Osteocyte (in vitro differentiated cells): ENCODE results near the gene CUL1. TPM values are rescaled to one million over a fixed set of nuclear protein-coding genes. Genes with fewer than 3 reads are reported as not detected.

Experiments
- DNase-seq: peaks from one replicate; pipeline ENCODE4 v3.0.0; 2021; ENCODE audit warnings: mixed read lengths; ENCODE audit not compliant: unreplicated experiment; ENCODE audit errors: extremely low spot score
- H3K27ac Mint-ChIP-seq: one replicate; pipeline ENCODE4 v1.8.0; 2021; ENCODE audit warnings: mild to moderate bottlenecking, mixed read lengths; ENCODE audit not compliant: unreplicated experiment
- H3K27me3 Mint-ChIP-seq: one replicate; pipeline ENCODE4 v1.8.0; 2021; ENCODE audit warnings: mixed read lengths; ENCODE audit not compliant: unreplicated experiment
- H3K36me3 Mint-ChIP-seq: one replicate; pipeline ENCODE4 v1.8.0; 2021; ENCODE audit warnings: mixed read lengths; ENCODE audit not compliant: unreplicated experiment
- H3K4me1 Mint-ChIP-seq: one replicate; pipeline ENCODE4 v1.8.0; 2021; ENCODE audit warnings: mixed read lengths; ENCODE audit not compliant: unreplicated experiment
- H3K4me3 Mint-ChIP-seq: one replicate; pipeline ENCODE4 v1.8.0; 2021; ENCODE audit warnings: mild to moderate bottlenecking, moderate library complexity, mixed read lengths; ENCODE audit not compliant: unreplicated experiment
- H3K9me3 Mint-ChIP-seq: one replicate; pipeline ENCODE4 v1.8.0; 2021; ENCODE audit warnings: mixed read lengths; ENCODE audit not compliant: unreplicated experiment
- total RNA-seq: library from RNA; stranded (reverse); gene quantifications from 2 replicates; pipeline ENCODE4 v1.2.1, GENCODE V29; 2021
- TF ChIP-seq, protein P1 (sequence below): fragments of 200-600 bp; sonication (generic); IDR thresholded peaks from 2 replicates; pipeline ENCODE4 v1.5.0; 2021; ENCODE audit warnings: antibody characterized with exemption, mild to moderate bottlenecking, moderate library complexity

CUL1 gene
- total RNA-seq, 1 donor from 2014 or later: 45.6 TPM

DNA sequence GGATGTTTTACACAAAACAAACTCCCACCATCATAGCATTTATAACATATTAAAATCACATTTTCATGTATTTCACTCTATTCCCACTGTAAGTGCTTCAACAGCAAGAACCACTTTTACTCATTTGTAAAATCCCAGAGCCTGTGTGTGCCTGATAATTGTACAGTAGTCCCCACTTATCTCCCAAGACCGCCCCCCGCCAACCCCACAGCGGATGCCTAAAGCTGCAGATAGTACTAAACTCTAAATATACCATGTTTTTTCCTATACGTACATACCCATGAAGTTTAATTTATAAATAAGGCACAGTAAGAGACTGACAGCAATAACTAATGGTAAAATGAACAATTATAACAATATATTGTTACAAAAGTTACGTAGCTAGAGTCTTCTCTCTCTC, 151.9 kb downstream of the CUL1 start:
- Mint-ChIP-seq H3K4me3 (no peak overlapping the region), H3K27me3 (no peaks in the 10 kb centered on the region), H3K9me3 (no peaks in the 10 kb centered on the region), H3K4me1 (peaks cover 40% of the 10 kb centered on the region), H3K36me3 (no peaks in the 10 kb centered on the region), H3K27ac (no peak overlapping the region)
- no peak for DNase-seq
- TF ChIP-seq, protein P1, sequence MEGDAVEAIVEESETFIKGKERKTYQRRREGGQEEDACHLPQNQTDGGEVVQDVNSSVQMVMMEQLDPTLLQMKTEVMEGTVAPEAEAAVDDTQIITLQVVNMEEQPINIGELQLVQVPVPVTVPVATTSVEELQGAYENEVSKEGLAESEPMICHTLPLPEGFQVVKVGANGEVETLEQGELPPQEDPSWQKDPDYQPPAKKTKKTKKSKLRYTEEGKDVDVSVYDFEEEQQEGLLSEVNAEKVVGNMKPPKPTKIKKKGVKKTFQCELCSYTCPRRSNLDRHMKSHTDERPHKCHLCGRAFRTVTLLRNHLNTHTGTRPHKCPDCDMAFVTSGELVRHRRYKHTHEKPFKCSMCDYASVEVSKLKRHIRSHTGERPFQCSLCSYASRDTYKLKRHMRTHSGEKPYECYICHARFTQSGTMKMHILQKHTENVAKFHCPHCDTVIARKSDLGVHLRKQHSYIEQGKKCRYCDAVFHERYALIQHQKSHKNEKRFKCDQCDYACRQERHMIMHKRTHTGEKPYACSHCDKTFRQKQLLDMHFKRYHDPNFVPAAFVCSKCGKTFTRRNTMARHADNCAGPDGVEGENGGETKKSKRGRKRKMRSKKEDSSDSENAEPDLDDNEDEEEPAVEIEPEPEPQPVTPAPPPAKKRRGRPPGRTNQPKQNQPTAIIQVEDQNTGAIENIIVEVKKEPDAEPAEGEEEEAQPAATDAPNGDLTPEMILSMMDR: no peak

Other genes starting within 250 kb of the CUL1 start
- gene C7orf33, start 108.1 kb upstream of the CUL1 start, total RNA-seq: not detected in 2 replicates
- gene EZH2, start 185.4 kb downstream of the CUL1 start, total RNA-seq: 13.0 and 14.9 TPM in 2 replicates